GM13976 (cell line): ENCODE data around the gene AJM1.

Source experiments
- DNase-seq: peaks from one replicate; pipeline ENCODE4 v3.0.0; 2012; ENCODE audit warnings: low spot score
- in situ Hi-C: fragments of 300-500 bp; cut with MboI; formaldehyde crosslinking; loops from one replicate; pipeline ENCODE4 v1.12.0; 2022; ENCODE audit warnings: low sequenced_read_pairs, mixed read lengths, inconsistent platforms; ENCODE audit not compliant: unreplicated experiment
- TF ChIP-seq, protein P1 (sequence below): IDR thresholded peaks from 2 replicates; pipeline ENCODE4 v1.5.1; 2012; ENCODE audit warnings: borderline replicate concordance, mild to moderate bottlenecking; ENCODE audit not compliant: insufficient read depth; ENCODE audit errors: extremely low read depth, missing control alignments, control extremely low read depth

AJM1 gene

GRCh38 chr9:136856541-136857141 lies 14.4 kb downstream of the AJM1 start:
- no peak for DNase-seq
- in situ Hi-C loops, result no loop called here
- TF ChIP-seq, protein P1, sequence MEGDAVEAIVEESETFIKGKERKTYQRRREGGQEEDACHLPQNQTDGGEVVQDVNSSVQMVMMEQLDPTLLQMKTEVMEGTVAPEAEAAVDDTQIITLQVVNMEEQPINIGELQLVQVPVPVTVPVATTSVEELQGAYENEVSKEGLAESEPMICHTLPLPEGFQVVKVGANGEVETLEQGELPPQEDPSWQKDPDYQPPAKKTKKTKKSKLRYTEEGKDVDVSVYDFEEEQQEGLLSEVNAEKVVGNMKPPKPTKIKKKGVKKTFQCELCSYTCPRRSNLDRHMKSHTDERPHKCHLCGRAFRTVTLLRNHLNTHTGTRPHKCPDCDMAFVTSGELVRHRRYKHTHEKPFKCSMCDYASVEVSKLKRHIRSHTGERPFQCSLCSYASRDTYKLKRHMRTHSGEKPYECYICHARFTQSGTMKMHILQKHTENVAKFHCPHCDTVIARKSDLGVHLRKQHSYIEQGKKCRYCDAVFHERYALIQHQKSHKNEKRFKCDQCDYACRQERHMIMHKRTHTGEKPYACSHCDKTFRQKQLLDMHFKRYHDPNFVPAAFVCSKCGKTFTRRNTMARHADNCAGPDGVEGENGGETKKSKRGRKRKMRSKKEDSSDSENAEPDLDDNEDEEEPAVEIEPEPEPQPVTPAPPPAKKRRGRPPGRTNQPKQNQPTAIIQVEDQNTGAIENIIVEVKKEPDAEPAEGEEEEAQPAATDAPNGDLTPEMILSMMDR, result no peak

DNA sequence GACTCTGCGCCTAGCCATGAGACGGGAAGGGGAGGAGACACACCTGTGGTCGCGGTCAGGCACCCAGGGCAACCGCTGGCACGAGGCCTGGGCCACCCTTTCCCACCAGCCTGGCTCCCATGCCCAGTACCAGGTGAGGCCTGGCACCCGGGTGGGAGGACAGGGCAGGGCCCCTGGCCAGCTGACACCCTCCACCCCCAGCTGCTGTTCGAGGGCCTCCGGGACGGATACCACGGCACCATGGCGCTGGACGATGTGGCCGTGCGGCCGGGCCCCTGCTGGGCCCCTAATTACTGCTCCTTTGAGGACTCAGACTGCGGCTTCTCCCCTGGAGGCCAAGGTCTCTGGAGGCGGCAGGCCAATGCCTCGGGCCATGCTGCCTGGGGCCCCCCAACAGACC lies 14.9 kb downstream of the AJM1 start:
- no peak for DNase-seq
- TF ChIP-seq, protein P1, result no peak
- in situ Hi-C loops, result no loop called here

DNA sequence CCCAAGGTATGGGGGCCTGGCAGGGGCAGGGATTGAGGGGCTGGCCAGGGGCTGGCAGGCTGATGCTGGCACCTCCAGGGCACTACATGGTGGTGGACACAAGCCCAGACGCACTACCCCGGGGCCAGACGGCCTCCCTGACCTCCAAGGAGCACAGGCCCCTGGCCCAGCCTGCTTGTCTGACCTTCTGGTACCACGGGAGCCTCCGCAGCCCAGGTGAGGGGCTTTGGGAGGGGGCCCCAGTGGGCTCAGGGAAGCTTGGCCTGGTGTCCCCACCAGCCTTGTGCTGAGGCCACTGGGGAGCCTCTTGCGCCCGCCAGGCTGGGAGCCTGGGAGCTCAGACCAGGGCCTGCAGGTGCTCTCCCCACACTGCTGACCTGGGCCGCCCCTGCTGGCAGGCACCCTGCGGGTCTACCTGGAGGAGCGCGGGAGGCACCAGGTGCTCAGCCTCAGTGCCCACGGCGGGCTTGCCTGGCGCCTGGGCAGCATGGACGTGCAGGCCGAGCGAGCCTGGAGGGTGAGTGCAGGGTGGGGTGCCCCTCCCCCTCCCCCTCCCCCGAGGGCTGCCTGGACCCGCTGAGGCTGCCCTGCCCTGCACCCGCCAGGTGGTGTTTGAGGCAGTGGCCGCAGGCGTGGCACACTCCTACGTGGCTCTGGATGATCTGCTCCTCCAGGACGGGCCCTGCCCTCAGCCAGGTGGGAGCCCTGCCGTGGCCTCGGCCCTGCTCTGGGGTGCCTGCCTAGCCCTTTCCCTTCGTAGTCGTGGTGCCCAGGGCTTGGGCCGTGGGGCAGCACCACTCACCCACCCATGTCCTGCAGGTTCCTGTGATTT lies 15.5 kb downstream of the AJM1 start:
- no peak for DNase-seq
- TF ChIP-seq, protein P1, result no peak
- in situ Hi-C loops, result no loop called here

DNA sequence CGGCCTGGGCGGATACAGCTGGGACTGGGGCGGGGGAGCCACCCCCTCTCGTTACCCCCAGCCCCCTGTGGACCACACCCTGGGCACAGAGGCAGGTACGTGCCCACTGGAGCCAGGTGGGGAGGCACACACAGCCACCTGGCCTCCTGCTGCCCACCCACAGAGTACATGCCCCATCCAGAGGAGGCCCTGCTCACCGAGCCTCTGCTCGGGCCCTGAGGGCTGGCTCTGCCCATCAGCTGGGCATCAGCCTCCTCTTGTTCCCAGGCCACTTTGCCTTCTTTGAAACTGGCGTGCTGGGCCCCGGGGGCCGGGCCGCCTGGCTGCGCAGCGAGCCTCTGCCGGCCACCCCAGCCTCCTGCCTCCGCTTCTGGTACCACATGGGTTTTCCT lies 16.2 kb downstream of the AJM1 start:
- no peak for DNase-seq
- in situ Hi-C loops, result no loop called here
- TF ChIP-seq, protein P1, result no peak

GRCh38 chr9:136858844-136859757 lies 16.8 kb downstream of the AJM1 start:
- no peak for DNase-seq
- TF ChIP-seq, protein P1, result no peak
- in situ Hi-C loops, result no loop called here

- in situ Hi-C loops, result no loop called here
- TF ChIP-seq, protein P1, result no peak
- no peak for DNase-seq
Measured at GRCh38 chr9:136860529-136860928, 18.3 kb downstream of the AJM1 start.
